Activated B cell treated with CpG ODN at 0.5 μM for 24 hours (primary cell): ENCODE data around the gene HTR7. TPM values are rescaled to one million over a fixed set of nuclear protein-coding genes. Genes with fewer than 3 reads are reported as not detected.
A peak's percentile ranks its signal among the peaks of the same experiment; 100 is the strongest.

Experiments used
- ATAC-seq: fragments of 200-7000 bp; cut with Tn5 transposase; one replicate; pipeline ENCODE4 v1.10.0; 2021; ENCODE audit warnings: low read depth, mild to moderate bottlenecking, moderate library complexity
- CTCF ChIA-PET: fragments of 350-600 bp; sonication (Branson Sonifier 250); formaldehyde crosslinking; loops from one replicate; lab custom pipeline; 2021; ENCODE audit warnings: antibody characterized with exemption; lab: Charles Lee
- POLR2A ChIA-PET: fragments of 350-600 bp; sonication (Branson Sonifier 250); formaldehyde crosslinking; loops from one replicate; lab custom pipeline; 2021; ENCODE audit warnings: antibody characterized with exemption; lab: Charles Lee
- DNase-seq: peaks from one replicate; pipeline ENCODE4 v3.0.0; 2022
- H3K27ac Mint-ChIP-seq: one replicate; pipeline ENCODE4 v1.8.0; 2020; ENCODE audit warnings: mixed read lengths
- H3K27me3 Mint-ChIP-seq: one replicate; pipeline ENCODE4 v1.8.0; 2021; ENCODE audit warnings: mixed read lengths
- H3K36me3 Mint-ChIP-seq: one replicate; pipeline ENCODE4 v1.8.0; 2021; ENCODE audit warnings: low read depth, mixed read lengths
- H3K4me1 Mint-ChIP-seq: one replicate; pipeline ENCODE4 v1.8.0; 2021; ENCODE audit warnings: mixed read lengths
- H3K4me3 Mint-ChIP-seq: one replicate; pipeline ENCODE4 v1.8.0; 2020; ENCODE audit warnings: mild to moderate bottlenecking, mixed read lengths
- H3K9me3 Mint-ChIP-seq: one replicate; pipeline ENCODE4 v1.8.0; 2020; ENCODE audit warnings: mixed read lengths
- intact Hi-C: fragments of 100-400 bp; cut with micrococcal nuclease; formaldehyde crosslinking; loops from one replicate; pipeline ENCODE4 v1.15.1; 2024
- total RNA-seq: library from RNA; stranded (reverse); gene quantifications from 2 replicates; pipeline ENCODE4 v1.2.3, GENCODE V29; 2022
- TF ChIP-seq, protein P1 (sequence below): fragments of 200-600 bp; IDR thresholded peaks from one replicate; pipeline ENCODE4 v1.8.0; 2022; ENCODE audit warnings: antibody characterized with exemption, mild to moderate bottlenecking

Gene HTR7
- total RNA-seq, 1 donor from 2014 or later, result not detected

DNA sequence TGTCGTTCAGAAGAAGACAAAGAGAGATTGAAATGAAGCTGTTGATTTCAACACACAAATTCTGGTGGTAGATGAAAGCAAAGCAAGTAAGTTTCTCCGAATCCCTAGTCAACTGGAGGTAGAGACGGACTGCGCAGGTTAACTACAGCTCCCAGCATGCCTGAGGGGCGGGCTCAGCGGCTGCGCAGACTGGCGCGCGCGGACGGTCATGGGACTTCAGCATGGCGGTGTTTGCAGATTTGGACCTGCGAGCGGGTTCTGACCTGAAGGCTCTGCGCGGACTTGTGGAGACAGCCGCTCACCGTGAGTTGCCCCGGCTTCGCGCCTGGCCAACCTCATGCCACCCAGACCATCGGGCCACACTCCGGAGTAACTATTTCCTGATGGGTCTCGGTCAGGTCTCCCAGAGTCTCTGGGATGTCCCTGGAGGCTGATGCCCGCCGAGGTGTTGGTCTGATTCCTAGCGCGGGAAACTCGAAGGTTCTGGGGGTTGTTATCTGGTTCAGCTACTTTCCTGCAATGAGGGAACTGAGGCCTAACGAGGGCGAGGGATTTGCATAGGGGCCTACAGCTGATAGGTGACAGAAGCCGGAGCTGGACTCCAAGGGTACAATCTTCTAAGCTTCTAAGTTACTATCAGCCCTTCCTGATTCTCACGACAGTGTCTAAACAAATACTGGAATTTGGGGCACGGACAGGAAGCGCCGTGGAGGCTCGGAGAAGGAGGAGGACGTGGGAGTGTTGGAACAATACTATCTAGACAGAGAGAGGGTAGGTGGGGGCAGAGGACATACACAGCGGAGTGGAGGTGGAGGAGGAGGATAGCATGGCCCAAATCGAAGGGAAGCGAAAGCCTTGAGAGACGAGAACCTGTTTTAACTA, 14.2 kb upstream of the HTR7 start, which contains the start of gene RPP30:
RPP30 (plus strand) TSS at position 209 of the 882 bp plus-strand sequence; CDS start at position 222, 13 bp downstream.
- H3K36me3 Mint-ChIP-seq, result peaks cover 22% of the 10 kb centered on the region
- TF ChIP-seq, protein P1, sequence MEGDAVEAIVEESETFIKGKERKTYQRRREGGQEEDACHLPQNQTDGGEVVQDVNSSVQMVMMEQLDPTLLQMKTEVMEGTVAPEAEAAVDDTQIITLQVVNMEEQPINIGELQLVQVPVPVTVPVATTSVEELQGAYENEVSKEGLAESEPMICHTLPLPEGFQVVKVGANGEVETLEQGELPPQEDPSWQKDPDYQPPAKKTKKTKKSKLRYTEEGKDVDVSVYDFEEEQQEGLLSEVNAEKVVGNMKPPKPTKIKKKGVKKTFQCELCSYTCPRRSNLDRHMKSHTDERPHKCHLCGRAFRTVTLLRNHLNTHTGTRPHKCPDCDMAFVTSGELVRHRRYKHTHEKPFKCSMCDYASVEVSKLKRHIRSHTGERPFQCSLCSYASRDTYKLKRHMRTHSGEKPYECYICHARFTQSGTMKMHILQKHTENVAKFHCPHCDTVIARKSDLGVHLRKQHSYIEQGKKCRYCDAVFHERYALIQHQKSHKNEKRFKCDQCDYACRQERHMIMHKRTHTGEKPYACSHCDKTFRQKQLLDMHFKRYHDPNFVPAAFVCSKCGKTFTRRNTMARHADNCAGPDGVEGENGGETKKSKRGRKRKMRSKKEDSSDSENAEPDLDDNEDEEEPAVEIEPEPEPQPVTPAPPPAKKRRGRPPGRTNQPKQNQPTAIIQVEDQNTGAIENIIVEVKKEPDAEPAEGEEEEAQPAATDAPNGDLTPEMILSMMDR, result no peak
- POLR2A ChIA-PET, result interaction anchor here (0.6 to 1.1 kb wide), 9 partner anchors 9 to 1623 kb away, joined by 3 to 5 read pairs (median 3); partner anchors contain the start of genes BTAF1 and HTR7
- CTCF ChIA-PET, result interaction anchor here (0.6 to 1.9 kb wide), 5 partner anchors 8 to 135 kb away, joined by 3 to 8 read pairs (median 4); partner anchors contain the start of gene HTR7
- intact Hi-C loops, result loop anchor here (1.0 to 5.0 kb wide), 10 partner anchors 15 to 1450 kb away; partner anchors contain the start of genes BTAF1, FGFBP3, HECTD2 and KIF20B
- peak within 1 kb of the TSS; percentile 96 for H3K4me3 Mint-ChIP-seq
- peaks cover 7% of the 10 kb centered on the region for H3K9me3 Mint-ChIP-seq
- DNase-seq, result peak; percentile 77
- peak; percentile 97 for ATAC-seq
- peak within 1 kb of the TSS; percentile 89 for H3K27ac Mint-ChIP-seq
- H3K27me3 Mint-ChIP-seq, result peaks cover 14% of the 10 kb centered on the region
- H3K4me1 Mint-ChIP-seq, result peaks cover 30% of the 10 kb centered on the region

DNA sequence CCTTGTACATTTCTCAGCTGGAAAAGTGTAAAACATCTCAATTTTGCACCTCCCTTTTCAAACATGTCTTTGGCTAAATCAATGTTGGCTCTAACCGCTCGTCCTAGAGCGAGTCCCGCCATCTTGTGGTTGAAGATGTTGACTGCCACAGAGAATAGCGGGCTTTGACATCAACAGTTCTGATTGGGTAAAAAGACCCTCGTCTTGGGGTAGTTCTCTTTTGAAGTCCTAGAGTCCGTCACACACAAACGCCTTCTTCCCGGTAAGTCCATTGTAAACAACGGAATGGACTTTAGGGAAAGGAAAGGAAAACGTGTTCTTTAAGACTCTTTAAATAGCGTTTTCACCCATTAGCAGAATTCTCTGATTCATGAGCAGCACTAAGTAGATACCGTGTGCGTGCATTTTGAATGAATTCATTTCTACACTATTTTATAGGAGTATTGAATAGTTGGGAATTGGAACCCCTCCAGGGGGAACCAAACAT, 13.5 kb upstream of the HTR7 start:
- POLR2A ChIA-PET, result interaction anchor here (0.6 to 1.1 kb wide), 9 partner anchors 8 to 1622 kb away, joined by 3 to 5 read pairs (median 3); partner anchors contain the start of genes BTAF1 and HTR7
- H3K4me1 Mint-ChIP-seq, result peaks cover 30% of the 10 kb centered on the region
- CTCF ChIA-PET, result interaction anchor here (0.9 to 1.9 kb wide), 5 partner anchors 8 to 13 kb away, joined by 3 to 8 read pairs (median 4); partner anchors contain the start of gene HTR7
- TF ChIP-seq, protein P1, result no peak
- intact Hi-C loops, result loop anchor here (1.0 to 5.0 kb wide), 10 partner anchors 14 to 1449 kb away; partner anchors contain the start of genes BTAF1, FGFBP3, HECTD2 and KIF20B
- H3K27ac Mint-ChIP-seq, result peak overlapping the region; percentile 89
- H3K27me3 Mint-ChIP-seq, result peaks cover 17% of the 10 kb centered on the region
- peaks cover 7% of the 10 kb centered on the region for H3K9me3 Mint-ChIP-seq
- H3K36me3 Mint-ChIP-seq, result peaks cover 16% of the 10 kb centered on the region
- peak overlapping the region; percentile 96 for H3K4me3 Mint-ChIP-seq
- no peak for DNase-seq
- ATAC-seq, result peak; percentile 74

DNA sequence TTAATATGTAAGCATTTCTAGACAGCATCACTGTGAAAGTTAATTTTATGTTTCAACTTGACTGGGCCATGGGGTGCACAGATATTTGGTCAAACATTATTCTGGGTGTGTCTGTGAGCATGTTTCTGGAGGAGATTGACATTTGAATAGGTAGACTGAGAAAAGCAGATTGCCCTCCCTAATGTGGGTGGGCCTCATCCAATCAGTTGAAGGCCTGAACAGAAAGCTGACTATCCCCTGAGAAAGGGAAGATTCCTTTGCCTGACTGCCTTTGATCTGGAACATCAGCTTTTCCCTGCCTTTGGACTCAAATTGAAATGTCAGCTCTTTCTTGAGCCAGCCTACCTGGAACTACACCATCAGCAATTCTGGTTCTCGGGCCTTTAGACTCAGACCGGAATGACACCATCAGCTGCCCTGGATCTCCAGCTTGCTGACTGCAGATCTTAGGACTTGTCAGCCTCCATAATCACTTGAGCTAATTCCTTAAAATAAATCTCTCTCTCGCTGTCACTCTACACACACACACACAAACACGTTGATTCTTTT, 8.3 kb upstream of the HTR7 start:
- ChIA-PET POLR2A (interaction anchor here (0.7 kb wide), 1 partner anchor 545 kb away, joined by 3 read pairs; no protein-coding TSS in a partner anchor), CTCF (interaction anchor here (0.5 to 1.4 kb wide), 5 partner anchors 13 to 115 kb away, joined by 3 to 7 read pairs (median 3); no protein-coding TSS in a partner anchor)
- DNase-seq (no peak), ATAC-seq (no peak)
- H3K27ac Mint-ChIP-seq, result no peak overlapping the region
- no peak overlapping the region for H3K4me3 Mint-ChIP-seq
- peaks cover 31% of the 10 kb centered on the region for H3K27me3 Mint-ChIP-seq
- TF ChIP-seq, protein P1, result no peak
- intact Hi-C loops, result no loop called here
- peaks cover 7% of the 10 kb centered on the region for H3K4me1 Mint-ChIP-seq
- H3K9me3 Mint-ChIP-seq, result peaks cover 7% of the 10 kb centered on the region
- H3K36me3 Mint-ChIP-seq, result no peaks in the 10 kb centered on the region

DNA sequence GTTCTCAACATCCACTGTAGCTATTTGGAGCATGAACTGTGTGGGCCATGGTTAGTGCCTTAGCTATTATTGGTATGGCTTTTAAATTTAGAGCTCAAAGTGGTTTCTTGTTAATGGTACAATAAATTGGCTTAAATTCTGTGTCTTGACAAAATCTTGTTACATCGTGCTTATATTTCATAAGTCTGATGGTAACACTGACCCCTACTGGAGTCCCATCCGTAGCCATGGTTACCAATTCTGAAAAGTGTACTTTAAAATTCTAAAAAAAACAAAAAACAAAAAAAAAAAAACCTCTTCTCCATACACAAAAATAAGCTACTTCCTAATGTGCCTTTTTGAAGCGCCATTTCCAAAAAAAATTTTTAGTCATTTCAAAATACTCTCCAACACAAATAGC, 7.6 kb upstream of the HTR7 start:
- no peaks in the 10 kb centered on the region for H3K36me3 Mint-ChIP-seq
- H3K9me3 Mint-ChIP-seq, result peaks cover 7% of the 10 kb centered on the region
- H3K27me3 Mint-ChIP-seq, result peaks cover 31% of the 10 kb centered on the region
- ChIA-PET POLR2A (no interaction called here), CTCF (interaction anchor here (0.5 to 1.4 kb wide), 5 partner anchors 12 to 114 kb away, joined by 3 to 7 read pairs (median 3); no protein-coding TSS in a partner anchor)
- ATAC-seq (no peak), DNase-seq (no peak)
- H3K4me3 Mint-ChIP-seq, result no peak overlapping the region
- TF ChIP-seq, protein P1, result no peak
- peaks cover under 1% of the 10 kb centered on the region for H3K4me1 Mint-ChIP-seq
- intact Hi-C loops, result no loop called here
- no peak overlapping the region for H3K27ac Mint-ChIP-seq
